Liver (tissue), 3 donors: ENCODE measurements around the gene SGMS1.

Experiments
- ATF3 ChIP-seq: IDR thresholded peaks from 2 replicates; pipeline ENCODE4 v1.6.1; 2016; ENCODE audit warnings: antibody characterized with exemption
- EGR1 ChIP-seq, 2 donors: IDR thresholded peaks; 2 replicates each; pipeline ENCODE4 v1.6.1; 2016 to 2018; ENCODE audit warnings: antibody characterized with exemption in 2 of 2, low read depth in 2 of 2
- FOXA1 ChIP-seq: IDR thresholded peaks from 2 replicates; pipeline ENCODE4 v1.6.1; 2016; ENCODE audit warnings: antibody characterized with exemption
- GABPA ChIP-seq, 2 donors: IDR thresholded peaks in 1 of 2; conservative IDR thresholded peaks in 1 of 2; 2 replicates each; pipeline ENCODE4 v1.6.1; 2016; ENCODE audit warnings: antibody characterized with exemption in 2 of 2, mild to moderate bottlenecking in 1 of 2, moderate library complexity in 1 of 2
- HNF4G ChIP-seq: IDR thresholded peaks from 2 replicates; pipeline ENCODE4 v1.6.1; 2016; ENCODE audit warnings: antibody characterized with exemption
- JUND ChIP-seq, 2 donors: IDR thresholded peaks; 2 replicates each; pipeline ENCODE4 v1.6.1; 2016; ENCODE audit warnings: antibody characterized with exemption in 2 of 2
- MAX ChIP-seq: IDR thresholded peaks from 2 replicates; pipeline ENCODE4 v1.6.1; 2016; ENCODE audit warnings: antibody characterized with exemption
- RAD21 ChIP-seq, 2 donors: IDR thresholded peaks; 2 replicates each; pipeline ENCODE4 v1.6.1; 2016; ENCODE audit warnings: antibody characterized with exemption in 2 of 2, mild to moderate bottlenecking in 2 of 2
- SP1 ChIP-seq: IDR thresholded peaks from 2 replicates; pipeline ENCODE4 v1.6.1; 2018; ENCODE audit warnings: antibody characterized with exemption, mild to moderate bottlenecking
- TAF1 ChIP-seq: conservative IDR thresholded peaks from 2 replicates; pipeline ENCODE4 v1.6.1; 2016; ENCODE audit warnings: antibody characterized with exemption, mild to moderate bottlenecking
- YY1 ChIP-seq: IDR thresholded peaks from 2 replicates; pipeline ENCODE4 v1.6.1; 2016; ENCODE audit warnings: antibody characterized with exemption, mild to moderate bottlenecking
- TF ChIP-seq, protein P1 (sequence below): fragments of 150-350 bp; IDR thresholded peaks from 2 replicates; pipeline ENCODE4 v1.5.1; 2017; ENCODE audit warnings: improper control_type of control experiment, low read depth, low read length; ENCODE audit not compliant: missing input control
- TF ChIP-seq, protein P2 (sequence below): IDR thresholded peaks from 2 replicates; pipeline ENCODE4 v1.6.1; 2016; ENCODE audit warnings: antibody characterized with exemption, mild to moderate bottlenecking
- TF ChIP-seq, protein P3 (sequence below): IDR thresholded peaks from 2 replicates; pipeline ENCODE4 v1.6.1; 2016; ENCODE audit warnings: antibody characterized with exemption
- donor health status: healthy.
- donor health status: healthy.

- TF ChIP-seq JUND (IDR thresholded peaks at IDR 0.05) = no peak
- TF ChIP-seq, protein P1, sequence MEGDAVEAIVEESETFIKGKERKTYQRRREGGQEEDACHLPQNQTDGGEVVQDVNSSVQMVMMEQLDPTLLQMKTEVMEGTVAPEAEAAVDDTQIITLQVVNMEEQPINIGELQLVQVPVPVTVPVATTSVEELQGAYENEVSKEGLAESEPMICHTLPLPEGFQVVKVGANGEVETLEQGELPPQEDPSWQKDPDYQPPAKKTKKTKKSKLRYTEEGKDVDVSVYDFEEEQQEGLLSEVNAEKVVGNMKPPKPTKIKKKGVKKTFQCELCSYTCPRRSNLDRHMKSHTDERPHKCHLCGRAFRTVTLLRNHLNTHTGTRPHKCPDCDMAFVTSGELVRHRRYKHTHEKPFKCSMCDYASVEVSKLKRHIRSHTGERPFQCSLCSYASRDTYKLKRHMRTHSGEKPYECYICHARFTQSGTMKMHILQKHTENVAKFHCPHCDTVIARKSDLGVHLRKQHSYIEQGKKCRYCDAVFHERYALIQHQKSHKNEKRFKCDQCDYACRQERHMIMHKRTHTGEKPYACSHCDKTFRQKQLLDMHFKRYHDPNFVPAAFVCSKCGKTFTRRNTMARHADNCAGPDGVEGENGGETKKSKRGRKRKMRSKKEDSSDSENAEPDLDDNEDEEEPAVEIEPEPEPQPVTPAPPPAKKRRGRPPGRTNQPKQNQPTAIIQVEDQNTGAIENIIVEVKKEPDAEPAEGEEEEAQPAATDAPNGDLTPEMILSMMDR = no peak
- TF ChIP-seq ATF3 = no peak
- TF ChIP-seq RAD21 (IDR thresholded peaks at IDR 0.05) = no peak
- TF ChIP-seq YY1 = no peak
- no peak for TF ChIP-seq MAX
- no peak for TF ChIP-seq EGR1 (IDR thresholded peaks at IDR 0.05; ENCODE audit: low read depth in 2 of 2)
- no peak for TF ChIP-seq TAF1
- no peak for TF ChIP-seq HNF4G
- TF ChIP-seq, protein P2, sequence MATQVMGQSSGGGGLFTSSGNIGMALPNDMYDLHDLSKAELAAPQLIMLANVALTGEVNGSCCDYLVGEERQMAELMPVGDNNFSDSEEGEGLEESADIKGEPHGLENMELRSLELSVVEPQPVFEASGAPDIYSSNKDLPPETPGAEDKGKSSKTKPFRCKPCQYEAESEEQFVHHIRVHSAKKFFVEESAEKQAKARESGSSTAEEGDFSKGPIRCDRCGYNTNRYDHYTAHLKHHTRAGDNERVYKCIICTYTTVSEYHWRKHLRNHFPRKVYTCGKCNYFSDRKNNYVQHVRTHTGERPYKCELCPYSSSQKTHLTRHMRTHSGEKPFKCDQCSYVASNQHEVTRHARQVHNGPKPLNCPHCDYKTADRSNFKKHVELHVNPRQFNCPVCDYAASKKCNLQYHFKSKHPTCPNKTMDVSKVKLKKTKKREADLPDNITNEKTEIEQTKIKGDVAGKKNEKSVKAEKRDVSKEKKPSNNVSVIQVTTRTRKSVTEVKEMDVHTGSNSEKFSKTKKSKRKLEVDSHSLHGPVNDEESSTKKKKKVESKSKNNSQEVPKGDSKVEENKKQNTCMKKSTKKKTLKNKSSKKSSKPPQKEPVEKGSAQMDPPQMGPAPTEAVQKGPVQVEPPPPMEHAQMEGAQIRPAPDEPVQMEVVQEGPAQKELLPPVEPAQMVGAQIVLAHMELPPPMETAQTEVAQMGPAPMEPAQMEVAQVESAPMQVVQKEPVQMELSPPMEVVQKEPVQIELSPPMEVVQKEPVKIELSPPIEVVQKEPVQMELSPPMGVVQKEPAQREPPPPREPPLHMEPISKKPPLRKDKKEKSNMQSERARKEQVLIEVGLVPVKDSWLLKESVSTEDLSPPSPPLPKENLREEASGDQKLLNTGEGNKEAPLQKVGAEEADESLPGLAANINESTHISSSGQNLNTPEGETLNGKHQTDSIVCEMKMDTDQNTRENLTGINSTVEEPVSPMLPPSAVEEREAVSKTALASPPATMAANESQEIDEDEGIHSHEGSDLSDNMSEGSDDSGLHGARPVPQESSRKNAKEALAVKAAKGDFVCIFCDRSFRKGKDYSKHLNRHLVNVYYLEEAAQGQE = no peak
- no peak for TF ChIP-seq GABPA (IDR thresholded peaks at IDR 0.05 in 1 of 2, conservative IDR thresholded peaks at IDR 0.05 in 1 of 2)
- TF ChIP-seq, protein P3, sequence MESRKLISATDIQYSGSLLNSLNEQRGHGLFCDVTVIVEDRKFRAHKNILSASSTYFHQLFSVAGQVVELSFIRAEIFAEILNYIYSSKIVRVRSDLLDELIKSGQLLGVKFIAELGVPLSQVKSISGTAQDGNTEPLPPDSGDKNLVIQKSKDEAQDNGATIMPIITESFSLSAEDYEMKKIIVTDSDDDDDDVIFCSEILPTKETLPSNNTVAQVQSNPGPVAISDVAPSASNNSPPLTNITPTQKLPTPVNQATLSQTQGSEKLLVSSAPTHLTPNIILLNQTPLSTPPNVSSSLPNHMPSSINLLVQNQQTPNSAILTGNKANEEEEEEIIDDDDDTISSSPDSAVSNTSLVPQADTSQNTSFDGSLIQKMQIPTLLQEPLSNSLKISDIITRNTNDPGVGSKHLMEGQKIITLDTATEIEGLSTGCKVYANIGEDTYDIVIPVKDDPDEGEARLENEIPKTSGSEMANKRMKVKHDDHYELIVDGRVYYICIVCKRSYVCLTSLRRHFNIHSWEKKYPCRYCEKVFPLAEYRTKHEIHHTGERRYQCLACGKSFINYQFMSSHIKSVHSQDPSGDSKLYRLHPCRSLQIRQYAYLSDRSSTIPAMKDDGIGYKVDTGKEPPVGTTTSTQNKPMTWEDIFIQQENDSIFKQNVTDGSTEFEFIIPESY = no peak
- no peak for TF ChIP-seq FOXA1
- no peak for TF ChIP-seq SP1
Observed at GRCh38 chr10:50631052-50631451, 7.3 kb upstream of the SGMS1 start.
